Activated CD4-positive, alpha-beta T cell treated with anti-CD3 and anti-CD28 coated beads for 36 hours (primary cell): ENCODE results near the gene GOLGA5. TPM values are rescaled to one million over a fixed set of nuclear protein-coding genes. Genes with fewer than 3 reads are reported as not detected.
"Not testable (repeated sequence)": the region's sequence is repeated elsewhere in the genome, so short reads cannot be mapped to it uniquely, and the experiment has no call there.

Experiments used
- ATAC-seq: fragments of 200-7000 bp; cut with Tn5 transposase; one replicate; pipeline ENCODE4 v1.10.0; 2021; ENCODE audit warnings: mild to moderate bottlenecking, moderate library complexity
- CTCF ChIA-PET: fragments of 350-600 bp; sonication (Branson Sonifier 250); formaldehyde crosslinking; loops from one replicate; lab custom pipeline; 2021; ENCODE audit warnings: antibody characterized with exemption; lab: Charles Lee
- POLR2A ChIA-PET: fragments of 350-600 bp; sonication (Branson Sonifier 250); formaldehyde crosslinking; loops from one replicate; lab custom pipeline; 2021; ENCODE audit warnings: antibody characterized with exemption, inconsistent platforms; lab: Charles Lee
- DNase-seq: peaks from one replicate; pipeline ENCODE4 v3.0.0-alpha.2; 2020
- H3K27ac Mint-ChIP-seq: one replicate; pipeline ENCODE4 v1.8.0; 2021; ENCODE audit warnings: mixed read lengths
- H3K27me3 Mint-ChIP-seq: one replicate; pipeline ENCODE4 v1.8.0; 2021; ENCODE audit warnings: mixed read lengths
- H3K36me3 Mint-ChIP-seq: one replicate; pipeline ENCODE4 v1.8.0; 2021; ENCODE audit warnings: low read depth, mixed read lengths
- H3K4me1 Mint-ChIP-seq: one replicate; pipeline ENCODE4 v1.8.0; 2021; ENCODE audit warnings: mixed read lengths
- H3K4me3 Mint-ChIP-seq: one replicate; pipeline ENCODE4 v1.8.0; 2021; ENCODE audit warnings: mild to moderate bottlenecking, moderate library complexity, mixed read lengths
- H3K9me3 Mint-ChIP-seq: one replicate; pipeline ENCODE4 v1.8.0; 2021; ENCODE audit warnings: low read depth, mixed read lengths
- intact Hi-C, 2 experiments: fragments of 100-400 bp; cut with DNase I in 1 of 2; cut with micrococcal nuclease in 1 of 2; formaldehyde crosslinking; loops; one replicate each; pipeline versions ENCODE4 v1.14.2 to v1.15.1; 2022 to 2024; cut with DNase I, micrococcal nuclease
- total RNA-seq, 2 experiments: library from RNA; stranded (reverse); gene quantifications; one replicate each; pipeline ENCODE4 v1.2.3, GENCODE V29; 2021

GOLGA5 gene, protein sequence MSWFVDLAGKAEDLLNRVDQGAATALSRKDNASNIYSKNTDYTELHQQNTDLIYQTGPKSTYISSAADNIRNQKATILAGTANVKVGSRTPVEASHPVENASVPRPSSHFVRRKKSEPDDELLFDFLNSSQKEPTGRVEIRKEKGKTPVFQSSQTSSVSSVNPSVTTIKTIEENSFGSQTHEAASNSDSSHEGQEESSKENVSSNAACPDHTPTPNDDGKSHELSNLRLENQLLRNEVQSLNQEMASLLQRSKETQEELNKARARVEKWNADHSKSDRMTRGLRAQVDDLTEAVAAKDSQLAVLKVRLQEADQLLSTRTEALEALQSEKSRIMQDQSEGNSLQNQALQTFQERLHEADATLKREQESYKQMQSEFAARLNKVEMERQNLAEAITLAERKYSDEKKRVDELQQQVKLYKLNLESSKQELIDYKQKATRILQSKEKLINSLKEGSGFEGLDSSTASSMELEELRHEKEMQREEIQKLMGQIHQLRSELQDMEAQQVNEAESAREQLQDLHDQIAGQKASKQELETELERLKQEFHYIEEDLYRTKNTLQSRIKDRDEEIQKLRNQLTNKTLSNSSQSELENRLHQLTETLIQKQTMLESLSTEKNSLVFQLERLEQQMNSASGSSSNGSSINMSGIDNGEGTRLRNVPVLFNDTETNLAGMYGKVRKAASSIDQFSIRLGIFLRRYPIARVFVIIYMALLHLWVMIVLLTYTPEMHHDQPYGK
- total RNA-seq: 10 to 100 TPM; 20.3 to 23.5 TPM

DNA sequence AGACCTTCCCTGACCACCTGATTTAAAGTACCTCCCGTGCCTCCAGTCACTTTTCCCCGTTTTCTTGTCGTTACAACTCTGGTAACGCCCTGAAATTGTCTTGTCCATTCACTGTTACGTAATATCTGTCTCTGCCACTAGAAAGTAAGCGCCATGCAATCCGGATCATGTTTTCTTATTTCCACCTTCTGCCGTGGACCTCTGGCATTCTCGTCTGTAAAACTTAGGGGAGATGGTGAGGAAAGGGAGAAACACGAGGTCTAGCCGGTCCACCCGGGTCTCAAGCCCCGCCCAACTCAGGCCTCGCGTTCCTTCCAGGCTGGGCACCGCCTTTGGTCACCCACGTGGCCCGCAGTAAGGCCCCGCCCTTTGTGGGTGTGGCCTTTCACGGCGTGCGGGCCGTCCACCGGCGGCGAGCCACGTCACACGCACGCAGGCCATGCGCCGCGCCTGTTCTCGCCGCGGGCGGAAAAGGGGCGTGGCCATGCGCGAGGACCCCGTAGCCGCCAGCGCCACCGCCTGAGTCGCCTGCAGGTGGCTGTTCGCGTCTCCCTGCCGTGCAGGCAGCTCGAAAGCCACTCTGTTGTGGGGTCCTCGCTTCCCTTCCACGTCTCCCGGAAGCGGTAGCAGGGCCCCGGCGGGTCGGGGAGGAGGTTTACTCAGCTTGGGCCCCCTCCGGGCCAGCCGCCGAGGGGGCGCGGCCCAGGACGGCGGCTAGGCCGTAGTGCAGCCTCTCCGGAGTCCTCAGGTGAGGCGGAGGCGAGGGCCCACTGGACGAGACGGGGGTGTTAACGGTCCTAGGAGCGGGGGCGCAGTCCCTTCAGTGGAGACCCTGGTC lies at the start of gene GOLGA5:
GOLGA5 (plus strand) TSS at position 597 of the 838 bp plus-strand sequence. CDS start 3,133 bp downstream, outside the sequence.
- no peaks in the 10 kb centered on the region for H3K27me3 Mint-ChIP-seq
- POLR2A ChIA-PET: interaction anchor here (0.6 kb wide), 2 partner anchors 207 to 330 kb away, joined by 3 to 5 read pairs; no protein-coding TSS in a partner anchor
- H3K4me1 Mint-ChIP-seq: peaks cover 40% of the 10 kb centered on the region
- H3K27ac Mint-ChIP-seq: peak within 1 kb of the TSS; percentile 96
- intact Hi-C loops: loop anchor here (1.0 to 10.0 kb wide), 10 partner anchors 46 to 1282 kb away; partner anchors contain the start of genes ATXN3 (in 1 of the 2), BTBD7 (in 1 of the 2), CPSF2 (in 1 of the 2) and GON7 (in 1 of the 2)
- peaks cover 22% of the 10 kb centered on the region for H3K36me3 Mint-ChIP-seq
- peaks cover 22% of the 10 kb centered on the region for H3K9me3 Mint-ChIP-seq
- H3K4me3 Mint-ChIP-seq: peak within 1 kb of the TSS; percentile 99
- DNase-seq: peak; percentile 98
- ATAC-seq: peak; percentile 98
- CTCF ChIA-PET: interaction anchor here (0.6 to 1.6 kb wide), 4 partner anchors 9 to 320 kb away, joined by 3 to 5 read pairs (median 3); no protein-coding TSS in a partner anchor

DNA sequence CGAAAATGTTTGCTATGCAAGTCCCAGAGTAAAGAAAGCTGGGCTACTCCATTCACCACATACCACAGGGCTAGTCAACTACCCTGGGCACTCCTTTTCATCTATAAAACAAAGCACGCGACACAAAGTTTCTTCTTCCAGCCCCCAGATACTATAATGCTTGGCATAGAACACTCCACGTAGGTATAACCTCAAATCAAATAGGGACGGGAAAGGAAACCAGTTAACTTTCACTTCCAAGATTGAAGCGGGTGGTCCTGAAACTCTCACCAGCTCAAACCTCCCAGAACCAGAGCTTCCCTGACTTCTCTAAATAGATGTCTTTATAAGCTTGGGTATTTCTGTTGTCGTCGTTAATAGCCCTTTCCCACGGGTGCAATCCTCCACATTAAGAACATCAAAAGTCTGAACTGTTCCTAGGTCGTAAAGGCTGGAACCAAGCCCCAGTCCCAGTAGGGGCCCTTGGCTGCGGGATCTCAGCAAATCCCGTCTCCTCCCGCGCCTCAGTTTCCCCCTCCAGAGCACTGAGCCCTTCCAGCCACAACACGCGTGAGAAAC lies 46.3 kb upstream of the GOLGA5 start:
- peaks cover 2% of the 10 kb centered on the region for H3K9me3 Mint-ChIP-seq
- POLR2A ChIA-PET: no interaction called here
- intact Hi-C loops: loop anchor here (1.0 to 2.0 kb wide), 4 partner anchors 17 to 47 kb away; partner anchors contain the start of gene GOLGA5 (in 1 of the 2)
- H3K27ac Mint-ChIP-seq: peak overlapping the region; percentile 45
- peaks cover 23% of the 10 kb centered on the region for H3K27me3 Mint-ChIP-seq
- peak overlapping the region; percentile 75 for H3K4me3 Mint-ChIP-seq
- no peak for DNase-seq
- no peak for ATAC-seq
- H3K36me3 Mint-ChIP-seq: no peaks in the 10 kb centered on the region
- CTCF ChIA-PET: interaction anchor here (0.6 to 1.0 kb wide), 4 partner anchors 14 to 241 kb away, joined by 3 to 6 read pairs (median 4); no protein-coding TSS in a partner anchor
- H3K4me1 Mint-ChIP-seq: peaks cover 29% of the 10 kb centered on the region

DNA sequence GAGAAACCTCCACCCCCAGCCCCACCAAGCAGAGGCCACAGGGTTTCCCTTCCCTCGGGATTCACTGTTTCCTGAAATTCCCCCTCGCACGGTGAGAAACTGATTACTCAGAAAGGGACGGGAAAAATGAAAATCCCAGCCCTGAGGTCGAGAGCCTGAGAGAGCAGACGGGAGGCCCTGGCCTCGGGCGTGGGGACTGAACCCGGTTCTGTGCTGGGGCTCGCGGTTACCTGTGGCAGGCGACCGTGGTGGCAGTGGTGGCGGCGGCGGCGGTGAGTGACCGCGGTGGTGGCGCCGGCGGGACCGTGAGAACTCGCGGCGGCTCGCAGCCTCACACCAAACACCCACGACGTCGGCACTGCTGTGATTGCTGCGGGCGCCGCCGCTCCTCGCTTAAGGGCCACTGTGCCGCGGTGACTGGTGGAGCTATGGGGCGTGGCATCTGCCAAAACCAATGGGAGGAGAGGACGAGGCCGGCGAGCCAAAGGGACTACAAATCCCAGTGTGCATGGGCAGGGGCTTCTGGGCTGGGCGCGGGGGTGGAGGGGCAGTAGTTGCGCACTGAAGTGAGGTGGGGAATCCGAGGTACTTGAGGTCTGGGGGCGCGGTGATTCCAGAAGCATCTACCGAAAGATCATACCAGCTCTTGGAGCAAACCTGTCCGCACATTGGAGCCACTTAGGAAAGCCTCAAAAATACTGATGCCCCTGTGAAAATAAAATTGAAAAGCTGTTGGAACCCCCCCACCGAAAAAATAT lies 45.7 kb upstream of the GOLGA5 start, which contains the start of gene LGMN:
LGMN (minus strand) TSS at position 369 of the 758 bp plus-strand sequence. CDS start 15,841 bp downstream, outside the sequence.
- ATAC-seq: peak; percentile 97
- Mint-ChIP-seq H3K27ac (peak within 1 kb of the TSS; percentile 45), H3K9me3 (peaks cover 2% of the 10 kb centered on the region), H3K4me1 (peaks cover 29% of the 10 kb centered on the region), H3K27me3 (peaks cover 23% of the 10 kb centered on the region), H3K36me3 (no peaks in the 10 kb centered on the region), H3K4me3 (peak within 1 kb of the TSS; percentile 75)
- intact Hi-C loops: loop anchor here (1.0 to 2.0 kb wide), 4 partner anchors 18 to 46 kb away; partner anchors contain the start of gene GOLGA5 (in 1 of the 2)
- peak; percentile 90 for DNase-seq
- CTCF ChIA-PET: interaction anchor here (0.6 to 1.0 kb wide), 4 partner anchors 13 to 60 kb away, joined by 3 to 6 read pairs (median 4); no protein-coding TSS in a partner anchor
- POLR2A ChIA-PET: no interaction called here

DNA sequence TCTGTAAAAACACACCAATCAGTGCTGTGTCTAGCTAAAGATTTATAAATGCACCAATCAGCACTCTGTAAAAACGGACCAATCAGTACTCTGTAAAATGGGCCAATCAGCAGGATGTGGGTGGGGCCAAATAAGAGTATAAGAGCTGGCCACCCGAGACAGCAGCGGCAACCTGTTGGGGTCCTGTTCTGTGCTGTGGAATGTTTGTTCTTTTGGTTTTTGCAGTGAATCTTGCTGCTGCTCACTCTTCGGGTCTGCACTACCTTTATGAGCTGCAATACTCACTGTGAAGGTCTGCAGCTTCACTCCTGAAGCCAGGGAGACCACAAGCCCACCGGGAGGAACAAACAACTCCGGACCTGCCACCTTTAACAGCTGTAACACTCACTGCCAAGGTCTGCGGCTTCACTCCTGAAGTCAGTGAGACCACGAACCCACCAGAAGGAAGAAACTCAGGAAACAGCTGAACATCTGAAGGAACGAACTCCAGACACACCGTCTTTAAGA lies 43.8 kb upstream of the GOLGA5 start:
- H3K4me1 Mint-ChIP-seq: peaks cover 29% of the 10 kb centered on the region
- H3K36me3 Mint-ChIP-seq, intact Hi-C loops, H3K9me3 Mint-ChIP-seq: not testable (repeated sequence)
- H3K27ac Mint-ChIP-seq: peak overlapping the region; percentile 44
- CTCF ChIA-PET: interaction anchor here (0.6 to 2.2 kb wide), 9 partner anchors 14 to 70 kb away, joined by 3 to 6 read pairs (median 4); no protein-coding TSS in a partner anchor
- H3K4me3 Mint-ChIP-seq: peak overlapping the region; percentile 69
- DNase-seq (peak; percentile 56), ATAC-seq (peak; percentile 20)
- H3K27me3 Mint-ChIP-seq: peaks cover 23% of the 10 kb centered on the region
- POLR2A ChIA-PET: interaction anchor here (0.5 kb wide), 1 partner anchor 629 kb away, joined by 4 read pairs; the partner anchor contains the start of gene NDUFB1

DNA sequence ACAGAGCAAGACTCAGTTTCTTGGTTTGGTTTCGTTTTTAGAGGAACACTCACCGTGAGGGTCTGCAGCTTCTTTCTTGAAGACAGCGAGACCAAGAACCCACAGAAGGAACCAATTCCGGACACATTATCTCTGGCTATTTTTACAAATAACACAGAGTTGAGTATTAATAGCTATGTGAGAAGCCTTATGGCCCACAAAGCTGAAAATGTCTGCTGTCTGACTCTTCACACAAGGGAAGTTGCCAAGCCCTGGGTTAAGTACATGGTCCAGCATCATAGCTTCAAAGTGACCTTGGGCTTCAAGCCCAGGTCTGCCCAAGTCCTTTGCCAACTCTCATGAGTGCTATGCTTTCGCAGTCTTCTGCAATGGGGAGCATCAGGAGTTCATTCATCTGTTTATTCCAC lies 43.1 kb upstream of the GOLGA5 start:
- ChIA-PET CTCF (interaction anchor here (1.1 to 2.2 kb wide), 6 partner anchors 23 to 70 kb away, joined by 3 to 6 read pairs (median 4); no protein-coding TSS in a partner anchor), POLR2A (interaction anchor here (0.5 kb wide), 1 partner anchor 630 kb away, joined by 4 read pairs; the partner anchor contains the start of gene NDUFB1)
- Mint-ChIP-seq H3K27me3 (peaks cover 22% of the 10 kb centered on the region), H3K36me3 (no peaks in the 10 kb centered on the region), H3K4me3 (peak overlapping the region; percentile 69), H3K27ac (no peak overlapping the region), H3K4me1 (peaks cover 29% of the 10 kb centered on the region), H3K9me3 (peaks cover 2% of the 10 kb centered on the region)
- no peak for ATAC-seq
- intact Hi-C loops: no loop called here
- no peak for DNase-seq

DNA sequence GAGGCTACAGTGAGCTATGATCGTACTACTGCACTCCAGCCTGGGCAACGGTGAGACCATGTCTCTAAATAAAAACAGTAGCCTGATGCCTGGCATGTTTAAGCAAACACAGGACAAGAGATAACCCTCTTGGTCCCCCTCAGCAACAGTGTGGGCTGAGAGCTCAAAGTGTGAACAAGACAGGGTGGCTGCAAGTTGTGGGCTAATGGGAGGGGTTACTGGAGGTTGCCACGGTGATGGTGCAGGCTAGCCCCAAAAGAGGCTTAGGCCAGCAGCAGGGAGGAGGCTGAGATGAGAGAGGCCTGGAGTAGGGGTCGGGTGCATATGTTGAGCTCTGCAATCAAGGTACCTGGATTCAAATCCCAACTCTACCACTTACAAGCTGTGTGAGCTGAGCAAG lies 42.3 kb upstream of the GOLGA5 start:
- Mint-ChIP-seq H3K4me3 (no peak overlapping the region), H3K36me3 (no peaks in the 10 kb centered on the region), H3K27me3 (peaks cover 17% of the 10 kb centered on the region), H3K27ac (no peak overlapping the region), H3K4me1 (peaks cover 29% of the 10 kb centered on the region), H3K9me3 (peaks cover 2% of the 10 kb centered on the region)
- ChIA-PET CTCF (interaction anchor here (1.2 to 2.2 kb wide), 5 partner anchors 12 to 71 kb away, joined by 3 to 6 read pairs (median 3); no protein-coding TSS in a partner anchor), POLR2A (no interaction called here)
- DNase-seq (no peak), ATAC-seq (no peak)
- intact Hi-C loops: no loop called here

DNA sequence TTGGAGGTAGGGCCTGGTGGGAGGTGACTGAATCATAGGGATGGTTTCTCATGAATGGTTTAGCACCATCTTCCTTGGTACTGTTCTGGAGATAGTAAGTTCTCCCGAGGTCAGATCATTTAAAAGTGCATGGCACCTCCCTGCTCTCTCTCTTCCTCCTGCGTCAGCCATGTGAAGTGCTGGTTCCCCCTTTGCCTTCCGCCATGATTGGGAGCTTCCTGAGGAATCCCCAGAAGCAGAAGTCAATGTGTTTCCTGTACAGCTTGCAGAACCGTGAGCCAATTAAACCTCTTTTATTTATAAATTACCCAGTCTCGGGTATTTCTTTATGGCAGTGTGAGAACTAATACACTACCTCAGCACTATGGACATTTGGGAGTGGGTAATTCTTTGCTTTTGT lies 40.9 kb upstream of the GOLGA5 start:
- peaks cover 2% of the 10 kb centered on the region for H3K9me3 Mint-ChIP-seq
- no peak overlapping the region for H3K4me3 Mint-ChIP-seq
- ATAC-seq: no peak
- H3K27ac Mint-ChIP-seq: no peak overlapping the region
- H3K4me1 Mint-ChIP-seq: peaks cover 18% of the 10 kb centered on the region
- DNase-seq: no peak
- intact Hi-C loops: no loop called here
- no peaks in the 10 kb centered on the region for H3K36me3 Mint-ChIP-seq
- peaks cover 13% of the 10 kb centered on the region for H3K27me3 Mint-ChIP-seq
- ChIA-PET CTCF (interaction anchor here (0.5 kb wide), 1 partner anchor 125 kb away, joined by 3 read pairs; no protein-coding TSS in a partner anchor), POLR2A (no interaction called here)

DNA sequence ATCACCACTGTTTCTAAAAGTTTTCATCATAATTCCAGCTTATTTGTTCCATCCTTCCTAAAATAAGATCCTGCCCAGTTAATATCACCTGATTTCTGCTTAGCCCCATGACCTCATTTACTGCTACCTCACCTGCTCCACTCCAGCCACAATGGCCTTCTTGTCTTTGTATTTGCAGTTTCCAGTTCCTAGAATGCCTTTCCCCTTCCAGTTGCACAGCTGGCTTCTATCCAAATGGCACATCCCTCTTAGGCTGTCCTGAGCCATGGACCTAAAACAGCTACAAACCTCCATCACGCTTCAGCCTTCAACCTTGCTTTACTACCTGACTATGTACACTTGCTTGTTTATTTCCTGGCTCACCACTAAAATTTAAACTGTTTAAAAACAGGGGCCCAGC lies 39.1 kb upstream of the GOLGA5 start:
- ChIA-PET POLR2A (no interaction called here), CTCF (no interaction called here)
- no peaks in the 10 kb centered on the region for H3K36me3 Mint-ChIP-seq
- DNase-seq: no peak
- peaks cover 18% of the 10 kb centered on the region for H3K4me1 Mint-ChIP-seq
- peaks cover 5% of the 10 kb centered on the region for H3K27me3 Mint-ChIP-seq
- no peak for ATAC-seq
- no peak overlapping the region for H3K27ac Mint-ChIP-seq
- H3K4me3 Mint-ChIP-seq: no peak overlapping the region
- intact Hi-C loops: no loop called here
- no peaks in the 10 kb centered on the region for H3K9me3 Mint-ChIP-seq

DNA sequence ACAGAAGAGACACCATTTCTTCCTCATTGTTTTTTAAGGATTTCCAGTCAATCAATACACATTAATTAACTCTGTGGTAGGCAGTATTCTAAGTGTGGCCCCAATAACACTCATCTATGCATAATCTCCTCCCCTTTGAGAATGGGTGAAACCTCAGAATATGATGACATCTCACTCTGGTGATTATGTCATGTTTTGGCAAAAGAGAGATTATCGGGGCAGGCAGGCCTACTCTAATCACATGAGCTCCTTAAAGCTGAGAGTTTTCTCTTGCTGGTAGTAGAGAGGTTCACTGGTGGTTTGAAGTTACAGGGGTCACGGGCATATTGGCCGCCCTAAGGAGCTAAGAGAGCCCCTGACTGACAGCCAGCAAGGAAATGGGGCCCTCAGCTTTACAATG lies 38.6 kb upstream of the GOLGA5 start:
- Mint-ChIP-seq H3K27ac (no peak overlapping the region), H3K4me1 (peaks cover 17% of the 10 kb centered on the region), H3K9me3 (no peaks in the 10 kb centered on the region), H3K27me3 (no peaks in the 10 kb centered on the region), H3K36me3 (no peaks in the 10 kb centered on the region), H3K4me3 (no peak overlapping the region)
- CTCF ChIA-PET: no interaction called here
- ATAC-seq (no peak), DNase-seq (no peak)
- intact Hi-C loops: no loop called here
- POLR2A ChIA-PET: no interaction called here
